ENCODE results near the gene ZNF763.

DNA sequence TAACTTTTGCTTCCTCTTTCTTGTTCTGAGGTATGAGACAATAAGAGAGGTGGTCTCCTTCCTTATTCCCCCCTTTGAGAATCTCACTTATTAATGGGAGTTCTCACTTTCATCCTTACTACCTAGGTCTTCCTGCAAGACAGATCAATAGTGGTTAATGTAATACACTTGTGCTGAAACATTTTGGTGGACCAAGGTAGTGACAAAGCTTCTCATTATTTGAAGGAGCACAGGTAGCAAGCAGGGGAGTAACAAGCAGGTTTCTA lies 22.1 kb upstream of the ZNF763 start:
- TF ChIP-seq, protein P1, sequence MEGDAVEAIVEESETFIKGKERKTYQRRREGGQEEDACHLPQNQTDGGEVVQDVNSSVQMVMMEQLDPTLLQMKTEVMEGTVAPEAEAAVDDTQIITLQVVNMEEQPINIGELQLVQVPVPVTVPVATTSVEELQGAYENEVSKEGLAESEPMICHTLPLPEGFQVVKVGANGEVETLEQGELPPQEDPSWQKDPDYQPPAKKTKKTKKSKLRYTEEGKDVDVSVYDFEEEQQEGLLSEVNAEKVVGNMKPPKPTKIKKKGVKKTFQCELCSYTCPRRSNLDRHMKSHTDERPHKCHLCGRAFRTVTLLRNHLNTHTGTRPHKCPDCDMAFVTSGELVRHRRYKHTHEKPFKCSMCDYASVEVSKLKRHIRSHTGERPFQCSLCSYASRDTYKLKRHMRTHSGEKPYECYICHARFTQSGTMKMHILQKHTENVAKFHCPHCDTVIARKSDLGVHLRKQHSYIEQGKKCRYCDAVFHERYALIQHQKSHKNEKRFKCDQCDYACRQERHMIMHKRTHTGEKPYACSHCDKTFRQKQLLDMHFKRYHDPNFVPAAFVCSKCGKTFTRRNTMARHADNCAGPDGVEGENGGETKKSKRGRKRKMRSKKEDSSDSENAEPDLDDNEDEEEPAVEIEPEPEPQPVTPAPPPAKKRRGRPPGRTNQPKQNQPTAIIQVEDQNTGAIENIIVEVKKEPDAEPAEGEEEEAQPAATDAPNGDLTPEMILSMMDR (IDR thresholded peaks at IDR 0.05), result no peak
- TF ChIP-seq POLR2A (IDR thresholded peaks at IDR 0.05) (no peak), EP300 (IDR thresholded peaks at IDR 0.05; ENCODE audit: low read depth) (no peak)

Measured in transverse colon (tissue), 3 donors.